ENCODE data around the gene CACNB2. TPM values are rescaled to one million over a fixed set of nuclear protein-coding genes. Genes with fewer than 3 reads are reported as not detected.

Gene CACNB2
- total and polyA plus RNA-seq, 10 of the 15 experiments (the other 5 are each of a cell fraction or from before 2014, with no cell fraction given), result 0.62 to 8.1 (median 1.2) TPM

- H4K20me1 ChIP-seq (ENCODE audit: control insufficient read depth, insufficient read depth), result no peaks in the 10 kb centered on the region
- RAD21 ChIA-PET (ENCODE audit: unreplicated experiment), result no interaction called here
- no peaks in the 10 kb centered on the region for H3K79me2 ChIP-seq (ENCODE audit: control insufficient read depth, insufficient read depth, low read length)
- no peaks in the 10 kb centered on the region for H3K27me3 ChIP-seq (replicated peaks in 1 of 2; ENCODE audit: control insufficient read depth in 2 of 2, insufficient read depth in 2 of 2, low read length in 1 of 2)
- no peaks in the 10 kb centered on the region for H3K4me1 ChIP-seq (ENCODE audit: control insufficient read depth, insufficient read depth, low read length)
- WGBS (ENCODE audit: insufficient coverage, insufficient replicate concordance, low lambda C conversion rate, missing lambda C conversion rate), result 30% methylated on average over 6 of the region's 6 CpGs
- no peaks in the 10 kb centered on the region for H3K9me3 ChIP-seq (replicated peaks; ENCODE audit: control insufficient read depth, insufficient read depth, low read length)
- TF ChIP-seq SREBF1 (IDR thresholded peaks at IDR 0.05; ENCODE audit: low read length) (no peak), PRDM15 (CRISPR knock-in tag; IDR thresholded peaks at IDR 0.05) (no peak), CUX1 (IDR thresholded peaks at IDR 0.05; ENCODE audit: insufficient replicate concordance, low read depth, low read length) (no peak), TCF3 (IDR thresholded peaks at IDR 0.05; ENCODE audit: borderline replicate concordance, insufficient read depth, low read depth, low read length) (no peak), EED (IDR thresholded peaks at IDR 0.05; ENCODE audit: low read depth) (no peak), EP300 (IDR thresholded peaks at IDR 0.05; ENCODE audit: borderline replicate concordance in 1 of 2, control insufficient read depth in 1 of 2, low read depth in 2 of 2, low read length in 2 of 2) (no peak), NFXL1 (IDR thresholded peaks at IDR 0.05; ENCODE audit: borderline replicate concordance) (no peak), NFYB (IDR thresholded peaks at IDR 0.05; ENCODE audit: insufficient read depth, low read depth, low read length) (no peak), BCL11A (IDR thresholded peaks at IDR 0.05; ENCODE audit: low read depth, low read length) (no peak), DPF2 (IDR thresholded peaks at IDR 0.05) (no peak)
- H3K36me3 ChIP-seq (ENCODE audit: control insufficient read depth in 2 of 2, insufficient read depth in 2 of 2, low read length in 1 of 2), result no peaks in the 10 kb centered on the region
- intact Hi-C loops (cut with micrococcal nuclease; ENCODE audit: unreplicated experiment), result no loop called here
- ATAC-seq (no peak), FAIRE-seq (no peak), DNase-seq (ENCODE audit: low read depth, low spot score) (no peak)
- H3K4me3 ChIP-seq, result no peak overlapping the region
- H3K4me2 ChIP-seq (ENCODE audit: control insufficient read depth, insufficient read depth), result no peak overlapping the region
- CTCF ChIA-PET, result interaction anchor here (0.6 to 2.4 kb wide), 3 partner anchors 9 to 191 kb away, joined by 4 to 8 read pairs (median 6); no protein-coding TSS in a partner anchor
- H3K9ac ChIP-seq (ENCODE audit: control insufficient read depth, insufficient read depth, low read length), result no peak overlapping the region
- BruUV-seq (replicated peaks), result no TSS peak
- POLR2A ChIA-PET, result no interaction called here
- no peak overlapping the region for H2AFZ ChIP-seq (ENCODE audit: control insufficient read depth, low read depth, low read length)
- SMC1A ChIA-PET (ENCODE audit: uncharacterized antibody, unreplicated experiment), result no interaction called here
- no peak overlapping the region for H3K27ac ChIP-seq (ENCODE audit: control insufficient read depth, insufficient read depth)
- in situ Hi-C loops (cut with MboI), result no loop called here
Observed at GRCh38 chr10:18203471-18203870, 63.2 kb downstream of the CACNB2 start.

Data from GM12878 (cell line).